A549 (cell line): ENCODE measurements around the gene KRTAP10-2.

Experiments
- REST ChIP-seq: fragments of 200-600 bp; sonication (generic); IDR thresholded peaks from 2 replicates; pipeline ENCODE4 v1.6.1; 2016; ENCODE audit warnings: antibody characterized with exemption, mild to moderate bottlenecking, moderate library complexity
- RFX5 ChIP-seq: fragments of 450-650 bp; IDR thresholded peaks from 2 replicates; pipeline ENCODE4 v1.7.1; 2014; ENCODE audit warnings: antibody characterized with exemption, mild to moderate bottlenecking, moderate library complexity
- TP53 ChIP-seq: fragments of 250-450 bp; sonication (Bioruptor Pico); IDR thresholded peaks from 2 replicates; pipeline ENCODE4 v1.5.0; 2021; ENCODE audit warnings: mild to moderate bottlenecking, moderate library complexity
- ZNF302 ChIP-seq: fragments of 250-450 bp; sonication (Bioruptor Pico); IDR thresholded peaks from 2 replicates; pipeline ENCODE4 v1.9.0; 2021; ENCODE audit warnings: inconsistent platforms, mild to moderate bottlenecking, moderate library complexity
- TF ChIP-seq, protein P1 (sequence below): IDR thresholded peaks from 2 replicates; pipeline ENCODE4 v1.6.1; 2012
- TF ChIP-seq, protein P2 (sequence below): fragments of >200 bp; sonication (Bioruptor Twin); formaldehyde crosslinking; IDR thresholded peaks from 3 replicates; pipeline ENCODE4 v1.5.1; 2016

- TF ChIP-seq, protein P1, sequence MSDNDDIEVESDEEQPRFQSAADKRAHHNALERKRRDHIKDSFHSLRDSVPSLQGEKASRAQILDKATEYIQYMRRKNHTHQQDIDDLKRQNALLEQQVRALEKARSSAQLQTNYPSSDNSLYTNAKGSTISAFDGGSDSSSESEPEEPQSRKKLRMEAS, result no peak
- TF ChIP-seq, protein P2, sequence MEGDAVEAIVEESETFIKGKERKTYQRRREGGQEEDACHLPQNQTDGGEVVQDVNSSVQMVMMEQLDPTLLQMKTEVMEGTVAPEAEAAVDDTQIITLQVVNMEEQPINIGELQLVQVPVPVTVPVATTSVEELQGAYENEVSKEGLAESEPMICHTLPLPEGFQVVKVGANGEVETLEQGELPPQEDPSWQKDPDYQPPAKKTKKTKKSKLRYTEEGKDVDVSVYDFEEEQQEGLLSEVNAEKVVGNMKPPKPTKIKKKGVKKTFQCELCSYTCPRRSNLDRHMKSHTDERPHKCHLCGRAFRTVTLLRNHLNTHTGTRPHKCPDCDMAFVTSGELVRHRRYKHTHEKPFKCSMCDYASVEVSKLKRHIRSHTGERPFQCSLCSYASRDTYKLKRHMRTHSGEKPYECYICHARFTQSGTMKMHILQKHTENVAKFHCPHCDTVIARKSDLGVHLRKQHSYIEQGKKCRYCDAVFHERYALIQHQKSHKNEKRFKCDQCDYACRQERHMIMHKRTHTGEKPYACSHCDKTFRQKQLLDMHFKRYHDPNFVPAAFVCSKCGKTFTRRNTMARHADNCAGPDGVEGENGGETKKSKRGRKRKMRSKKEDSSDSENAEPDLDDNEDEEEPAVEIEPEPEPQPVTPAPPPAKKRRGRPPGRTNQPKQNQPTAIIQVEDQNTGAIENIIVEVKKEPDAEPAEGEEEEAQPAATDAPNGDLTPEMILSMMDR, result no peak
- TF ChIP-seq TP53 (no peak), ZNF302 (no peak), REST (no peak), RFX5 (no peak)
Observed at GRCh38 chr21:44503901-44504399, 47.4 kb downstream of the KRTAP10-2 start.
